Hematopoietic multipotent progenitor cell treated with erythropoietin and hydrocortisone succinate and interleukin-3 and kit ligand, for 6 days (in vitro differentiated cells): ENCODE results near the gene KATNAL1.
A peak's percentile ranks its signal among the peaks of the same experiment; 100 is the strongest.

Experiments
- DNase-seq: peaks from one replicate; pipeline ENCODE4 v3.0.0-alpha.2; 2015

The KATNAL1 gene

GRCh38 chr13:30332456-30333143 lies 25.2 kb upstream of the KATNAL1 start:
- DNase-seq = no peak

- DNase-seq = no peak
Measured at GRCh38 chr13:30331331-30331771, 24.0 kb upstream of the KATNAL1 start.

- no peak for DNase-seq
Measured at GRCh38 chr13:30329009-30329585, 21.7 kb upstream of the KATNAL1 start.

- DNase-seq = no peak
Measured at GRCh38 chr13:30325668-30326067, 18.3 kb upstream of the KATNAL1 start.

- DNase-seq = no peak
Measured at GRCh38 chr13:30323524-30323923, 16.2 kb upstream of the KATNAL1 start.

- no peak for DNase-seq
Measured at GRCh38 chr13:30322428-30322827, 15.1 kb upstream of the KATNAL1 start.

- no peak for DNase-seq
Measured at GRCh38 chr13:30321256-30321655, 13.9 kb upstream of the KATNAL1 start.

GRCh38 chr13:30319655-30320054 lies 12.3 kb upstream of the KATNAL1 start:
- no peak for DNase-seq

GRCh38 chr13:30319130-30319529 lies 11.8 kb upstream of the KATNAL1 start:
- no peak for DNase-seq

- no peak for DNase-seq
Measured at GRCh38 chr13:30318026-30318425, 10.7 kb upstream of the KATNAL1 start.

GRCh38 chr13:30314562-30314961 lies 7.2 kb upstream of the KATNAL1 start:
- DNase-seq = no peak

GRCh38 chr13:30314069-30314468 lies 6.7 kb upstream of the KATNAL1 start:
- DNase-seq = no peak

- no peak for DNase-seq
Measured at GRCh38 chr13:30313311-30313710, 6.0 kb upstream of the KATNAL1 start.

GRCh38 chr13:30312904-30313303 lies 5.6 kb upstream of the KATNAL1 start:
- no peak for DNase-seq

- peak; percentile 85 for DNase-seq
Measured at GRCh38 chr13:30308548-30308947, 1.2 kb upstream of the KATNAL1 start.

GRCh38 chr13:30307971-30308290 lies 580 bp upstream of the KATNAL1 start:
- DNase-seq = peak; percentile 32

- DNase-seq = peak; percentile 97
Measured at GRCh38 chr13:30306762-30307193, 573 bp downstream of the KATNAL1 start.

- DNase-seq = peak; percentile 69
Measured at GRCh38 chr13:30305456-30305970, 1.8 kb downstream of the KATNAL1 start.

GRCh38 chr13:30303269-30303668 lies 4.1 kb downstream of the KATNAL1 start:
- DNase-seq = no peak

GRCh38 chr13:30301827-30302226 lies 5.5 kb downstream of the KATNAL1 start:
- no peak for DNase-seq

- no peak for DNase-seq
Measured at GRCh38 chr13:30300596-30300995, 6.8 kb downstream of the KATNAL1 start.

GRCh38 chr13:30299786-30300185 lies 7.6 kb downstream of the KATNAL1 start:
- no peak for DNase-seq

- DNase-seq = no peak
Measured at GRCh38 chr13:30295116-30295515, 12.2 kb downstream of the KATNAL1 start.

- DNase-seq = peak; percentile 45
Measured at GRCh38 chr13:30294004-30294403, 13.3 kb downstream of the KATNAL1 start.

- DNase-seq = no peak
Measured at GRCh38 chr13:30292325-30292724, 15.0 kb downstream of the KATNAL1 start.
